Hepatocyte (in vitro differentiated cells): ENCODE results near the gene INSRR. TPM values are rescaled to one million over a fixed set of nuclear protein-coding genes. Genes with fewer than 3 reads are reported as not detected.
A peak's percentile ranks its signal among the peaks of the same experiment; 100 is the strongest.

Source experiments
- DNase-seq: peaks from one replicate; pipeline ENCODE4 v3.0.0-alpha.2; 2016; ENCODE audit warnings: low spot score
- H2AFZ ChIP-seq: fragments of 200-600 bp; sonication (generic); 2 replicates; pipeline ENCODE4 v1.6.0; 2016; ENCODE audit warnings: antibody characterized with exemption, mild to moderate bottlenecking
- H3K27ac ChIP-seq: fragments of 200-600 bp; sonication (generic); 2 replicates; pipeline ENCODE4 v1.5.1; 2016; ENCODE audit warnings: mild to moderate bottlenecking
- H3K27me3 ChIP-seq: fragments of 200-600 bp; sonication (generic); 2 replicates; pipeline ENCODE4 v1.6.1; 2016
- H3K36me3 ChIP-seq: fragments of 200-600 bp; sonication (generic); replicated peaks from 2 replicates; pipeline ENCODE4 v1.5.1; 2016; ENCODE audit warnings: low read depth; ENCODE audit not compliant: insufficient read depth
- H3K4me1 ChIP-seq: fragments of 200-600 bp; sonication (generic); 2 replicates; pipeline ENCODE4 v1.5.1; 2016; ENCODE audit warnings: mild to moderate bottlenecking, moderate library complexity; ENCODE audit not compliant: insufficient read depth
- H3K4me2 ChIP-seq: fragments of 200-600 bp; sonication (generic); 2 replicates; pipeline ENCODE4 v1.6.0; 2016
- H3K4me3 ChIP-seq: fragments of 200-600 bp; sonication (generic); 2 replicates; pipeline ENCODE4 v1.5.1; 2016; ENCODE audit warnings: mild to moderate bottlenecking
- H3K79me2 ChIP-seq: fragments of 200-600 bp; sonication (generic); 2 replicates; pipeline ENCODE4 v1.6.0; 2017; ENCODE audit warnings: mild to moderate bottlenecking
- H3K9me2 ChIP-seq: fragments of 200-600 bp; sonication (generic); replicated peaks from 2 replicates; pipeline ENCODE4 v1.6.0; 2017; ENCODE audit warnings: mild to moderate bottlenecking; ENCODE audit not compliant: insufficient read depth
- H3K9me3 ChIP-seq: fragments of 200-600 bp; sonication (generic); 2 replicates; pipeline ENCODE4 v1.5.1; 2016; ENCODE audit warnings: low read depth, mild to moderate bottlenecking
- H4K20me1 ChIP-seq: fragments of 200-600 bp; sonication (generic); 2 replicates; pipeline ENCODE4 v1.6.0; 2016; ENCODE audit warnings: mild to moderate bottlenecking; ENCODE audit not compliant: insufficient read depth, poor library complexity, severe bottlenecking
- CTCF ChIP-seq: fragments of 200-600 bp; sonication (generic); IDR thresholded peaks from 2 replicates; pipeline ENCODE4 v1.5.1; 2016; ENCODE audit warnings: antibody characterized with exemption, mild to moderate bottlenecking; ENCODE audit not compliant: poor library complexity
- EZH2 ChIP-seq: fragments of 200-600 bp; sonication (generic); IDR thresholded peaks from 2 replicates; pipeline ENCODE4 v1.6.1; 2016; ENCODE audit warnings: antibody characterized with exemption, mild to moderate bottlenecking, borderline replicate concordance
- EZH2phosphoT487 ChIP-seq: fragments of 200-600 bp; sonication (generic); IDR thresholded peaks from one replicate; pipeline ENCODE4 v1.6.1; 2018; ENCODE audit warnings: antibody characterized with exemption, mild to moderate bottlenecking, low read depth, moderate library complexity; ENCODE audit not compliant: unreplicated experiment, severe bottlenecking
- WGBS: methylation state at CpG from one replicate; pipeline ENCODE4 v1.1.6; 2016; ENCODE audit warnings: low lambda C conversion rate; ENCODE audit errors: missing lambda C conversion rate; 5-methylcytosine and 5-hydroxymethylcytosine counted together
- polyA plus RNA-seq: library from polyadenylated mRNA; unstranded; fragments of >200 nt; fragmentation: Nextera tagmentation; extraction: Ambion mirVana; gene quantifications from 2 replicates; pipeline ENCODE4 v1.2.1, GENCODE V29; 2016
- total RNA-seq: library from RNA; depleted of rRNA; stranded (reverse); fragments of >200 nt; gene quantifications from 2 replicates; pipeline ENCODE4 v1.2.3, GENCODE V29; 2014

The INSRR gene
- total and polyA plus RNA-seq, 2 experiments from 2014 or later = not detected

GRCh38 chr1:156893048-156893953, 34.4 kb upstream of the INSRR start, which contains the start of gene PEAR1:
TSS of gene PEAR1 (plus strand) at chr1:156893718. CDS start at chr1:156903927, 10,209 bp downstream.
- Histone ChIP-seq H3K36me3 (no peaks in the 10 kb centered on the region), H3K4me2 (peak within 1 kb of the TSS; percentile 84), H3K9me3 (no peaks in the 10 kb centered on the region), H4K20me1 (no peaks in the 10 kb centered on the region), H3K79me2 (no peaks in the 10 kb centered on the region), H3K4me3 (no peak within 1 kb of the TSS), H3K27ac (peak within 1 kb of the TSS; percentile 76), H3K9me2 (no peaks in the 10 kb centered on the region), H2AFZ (no peak within 1 kb of the TSS), H3K4me1 (peaks cover 5% of the 10 kb centered on the region), H3K27me3 (peaks cover 24% of the 10 kb centered on the region)
- TF ChIP-seq EZH2phosphoT487 (no peak), CTCF (peak; percentile 7), EZH2 (peak; percentile 62)
- DNase-seq = peak; percentile 47
- 12% methylated on average over 40 of the region's 60 CpGs for WGBS

- peaks cover 29% of the 10 kb centered on the region for H3K27me3 ChIP-seq
- H3K9me2 ChIP-seq = no peaks in the 10 kb centered on the region
- TF ChIP-seq CTCF = peak; percentile 96
- no peak for TF ChIP-seq EZH2phosphoT487
- H3K4me2 ChIP-seq = peak overlapping the region; percentile 84
- peak overlapping the region; percentile 33 for H2AFZ ChIP-seq
- peak; percentile 95 for DNase-seq
- H4K20me1 ChIP-seq = no peaks in the 10 kb centered on the region
- no peaks in the 10 kb centered on the region for H3K9me3 ChIP-seq
- peaks cover 5% of the 10 kb centered on the region for H3K4me1 ChIP-seq
- no peaks in the 10 kb centered on the region for H3K79me2 ChIP-seq
- no peak overlapping the region for H3K4me3 ChIP-seq
- no peak overlapping the region for H3K27ac ChIP-seq
- no peaks in the 10 kb centered on the region for H3K36me3 ChIP-seq
- 7% methylated on average over 43 of the region's 48 CpGs for WGBS
Measured at GRCh38 chr1:156892190-156893047, 33.5 kb upstream of the INSRR start.

GRCh38 chr1:156889802-156890580, 31.1 kb upstream of the INSRR start:
- no peak overlapping the region for H3K4me3 ChIP-seq
- peak; percentile 92 for DNase-seq
- TF ChIP-seq EZH2phosphoT487 (no peak), EZH2 (no peak), CTCF (peak; percentile 87)
- H4K20me1 ChIP-seq = no peaks in the 10 kb centered on the region
- H3K4me2 ChIP-seq = no peak overlapping the region
- H3K9me3 ChIP-seq = no peaks in the 10 kb centered on the region
- H2AFZ ChIP-seq = no peak overlapping the region
- WGBS = 51% methylated on average over 8 of the region's 8 CpGs
- H3K27ac ChIP-seq = no peak overlapping the region
- no peaks in the 10 kb centered on the region for H3K9me2 ChIP-seq
- no peaks in the 10 kb centered on the region for H3K36me3 ChIP-seq
- peaks cover 40% of the 10 kb centered on the region for H3K27me3 ChIP-seq
- H3K79me2 ChIP-seq = no peaks in the 10 kb centered on the region
- peaks cover 5% of the 10 kb centered on the region for H3K4me1 ChIP-seq
